Ovary (tissue), 9 donors: ENCODE measurements around the gene GRIN1. TPM values are rescaled to one million over a fixed set of nuclear protein-coding genes. Genes with fewer than 3 reads are reported as not detected.

Source experiments
- DNase-seq, 5 donors: peaks; one replicate each; pipeline ENCODE4 v3.0.0-alpha.2; 2019 to 2020
- H3K27ac ChIP-seq, 2 donors: fragments of 200-600 bp; one replicate each; pipeline versions ENCODE4 v1.5.1 to v1.8.0; 2019 to 2022
- H3K27me3 ChIP-seq: fragments of 200-600 bp; one replicate; pipeline ENCODE4 v1.8.0; 2022
- H3K36me3 ChIP-seq: fragments of 200-600 bp; sonication (generic); one replicate; pipeline ENCODE4 v1.5.1; 2019
- H3K4me1 ChIP-seq: one replicate; pipeline ENCODE4 v1.8.1; 2013; ENCODE audit warnings: mild to moderate bottlenecking, moderate library complexity; ENCODE audit not compliant: insufficient read depth
- H3K4me3 ChIP-seq: fragments of 200-600 bp; sonication (generic); one replicate; pipeline ENCODE4 v1.5.1; 2017
- H3K9me3 ChIP-seq, 2 donors: fragments of 200-600 bp in 1 of 2; sonication (generic) in 1 of 2; one replicate each; pipeline versions ENCODE4 v1.5.1 to v1.8.1; 2013 to 2019; ENCODE audit warnings: mild to moderate bottlenecking in 1 of 2, moderate library complexity in 1 of 2
- EP300 ChIP-seq: sonication (generic); formaldehyde crosslinking; IDR thresholded peaks from one replicate; pipeline ENCODE4 v1.6.1; 2017; ENCODE audit warnings: antibody characterized with exemption
- POLR2A ChIP-seq: fragments of 450-650 bp; IDR thresholded peaks from one replicate; pipeline ENCODE4 v1.6.1; 2017; ENCODE audit warnings: antibody characterized with exemption, mild to moderate bottlenecking, moderate library complexity
- WGBS, 3 donors: extraction: QIAGEN DNeasy Blood & Tissue Kit in 1 of 3; methylation state at CpG; one replicate each; pipeline versions ENCODE4 v1.1.5 to v1.1.7; 2013 to 2017; 5-methylcytosine and 5-hydroxymethylcytosine counted together
- intact Hi-C, 4 donors: fragments of 100-400 bp; cut with DNase I; formaldehyde crosslinking; loops; one replicate each; pipeline versions ENCODE4 v1.11.0 to v1.15.1; 2022 to 2023
- polyA plus RNA-seq, 2 donors: library from polyadenylated mRNA; stranded (reverse); fragments of 200-250 nt in 1 of 2; fragments of 350-450 nt in 1 of 2; fragmentation: Illumina TruSeq in 1 of 2; extraction: RNeasy Lipid Tissue Mini Kit (QIAGEN cat#74804) in 1 of 2; gene quantifications; one replicate each; pipeline ENCODE4 v1.2.3, GENCODE V29; 2013 to 2014
- total RNA-seq, 7 donors: library from RNA; depleted of rRNA in 2 of 7; stranded (reverse); fragments of >200 nt in 2 of 7; fragmentation: NEBNext Ultra II Directional in 3 of 7; extraction: Animal tissue kit (Norgen Biotek cat#: 25700) in 3 of 7; gene quantifications; one replicate each; pipeline versions ENCODE4 v1.1.0 to v1.2.4, GENCODE V29; 2016 to 2023
- TF ChIP-seq, protein P1 (sequence below), 3 donors: fragments of 450-650 bp in 2 of 3; fragments of 200-600 bp in 1 of 3; IDR thresholded peaks; one replicate each; pipeline versions ENCODE4 v1.5.1 to v1.8.0; 2016 to 2022; ENCODE audit warnings: antibody characterized with exemption in 3 of 3, mild to moderate bottlenecking in 1 of 3
- donor health status: DM: no; HTN: no; CAD: no; lungs with moderate emphysema.
- donor health status: DM: no; HTN: no; CAD: no.
- donor health status: Bipolar disorder and iron deficiency.
- donor health status: DM: yes; HTN: yes; CAD: no.
- donor health status: DM: no; HTN: no; CAD: no.
- donor health status: DM: yes; HTN: yes; CAD: no.

Gene GRIN1
- total and polyA plus RNA-seq, 9 donors: 0.15 TPM; not detected in 8

DNA sequence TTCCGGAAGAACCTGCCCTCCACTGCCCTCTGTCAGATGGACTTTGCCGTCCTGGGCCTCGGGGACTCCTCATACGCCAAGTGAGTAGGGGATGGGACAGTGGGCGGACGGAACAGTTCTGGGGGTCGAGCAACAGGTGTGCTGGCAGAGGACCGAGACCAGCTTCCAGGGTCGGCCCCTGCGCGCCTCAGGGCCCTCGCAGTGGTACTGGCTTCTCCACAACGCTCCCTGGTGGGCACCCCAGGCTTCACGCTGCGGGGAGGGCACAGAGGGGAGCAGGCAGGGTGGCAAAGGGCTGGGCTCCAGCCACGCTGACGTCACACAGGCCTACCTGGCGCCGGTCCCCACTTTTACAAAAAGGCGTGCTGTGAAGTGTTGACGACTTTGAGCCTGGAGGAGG is 73.6 kb downstream of the GRIN1 start:
- Histone ChIP-seq H3K27ac (no peak overlapping the region), H3K4me3 (no peak overlapping the region), H3K27me3 (no peaks in the 10 kb centered on the region), H3K9me3 (no peaks in the 10 kb centered on the region), H3K4me1 (no peaks in the 10 kb centered on the region), H3K36me3 (no peaks in the 10 kb centered on the region)
- no peak for DNase-seq
- no peak for TF ChIP-seq POLR2A
- TF ChIP-seq, protein P1, sequence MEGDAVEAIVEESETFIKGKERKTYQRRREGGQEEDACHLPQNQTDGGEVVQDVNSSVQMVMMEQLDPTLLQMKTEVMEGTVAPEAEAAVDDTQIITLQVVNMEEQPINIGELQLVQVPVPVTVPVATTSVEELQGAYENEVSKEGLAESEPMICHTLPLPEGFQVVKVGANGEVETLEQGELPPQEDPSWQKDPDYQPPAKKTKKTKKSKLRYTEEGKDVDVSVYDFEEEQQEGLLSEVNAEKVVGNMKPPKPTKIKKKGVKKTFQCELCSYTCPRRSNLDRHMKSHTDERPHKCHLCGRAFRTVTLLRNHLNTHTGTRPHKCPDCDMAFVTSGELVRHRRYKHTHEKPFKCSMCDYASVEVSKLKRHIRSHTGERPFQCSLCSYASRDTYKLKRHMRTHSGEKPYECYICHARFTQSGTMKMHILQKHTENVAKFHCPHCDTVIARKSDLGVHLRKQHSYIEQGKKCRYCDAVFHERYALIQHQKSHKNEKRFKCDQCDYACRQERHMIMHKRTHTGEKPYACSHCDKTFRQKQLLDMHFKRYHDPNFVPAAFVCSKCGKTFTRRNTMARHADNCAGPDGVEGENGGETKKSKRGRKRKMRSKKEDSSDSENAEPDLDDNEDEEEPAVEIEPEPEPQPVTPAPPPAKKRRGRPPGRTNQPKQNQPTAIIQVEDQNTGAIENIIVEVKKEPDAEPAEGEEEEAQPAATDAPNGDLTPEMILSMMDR (IDR thresholded peaks at IDR 0.05): no peak
- no peak for TF ChIP-seq EP300
- intact Hi-C loops: no loop called here
- 69 to 79% (median 70%) methylated on average over 21 of the region's 21 CpGs for WGBS, 3 donors

- H3K36me3 ChIP-seq: no peaks in the 10 kb centered on the region
- no peak overlapping the region for H3K27ac ChIP-seq
- no peaks in the 10 kb centered on the region for H3K9me3 ChIP-seq
- H3K4me3 ChIP-seq: no peak overlapping the region
- peaks cover 5% of the 10 kb centered on the region for H3K4me1 ChIP-seq
- 83 to 85% (median 84%) methylated on average over 44 to 49 of the region's 49 CpGs for WGBS, 3 donors
- no peaks in the 10 kb centered on the region for H3K27me3 ChIP-seq
- no peak for DNase-seq
- no peak for TF ChIP-seq EP300
- TF ChIP-seq POLR2A: no peak
- intact Hi-C loops: no loop called here
These were observed 74.5 kb downstream of the GRIN1 start for GRCh38 chr9:137213160-137214060.

- 75 to 79% (median 77%) methylated on average over 19 of the region's 19 CpGs for WGBS, 3 donors
- no peaks in the 10 kb centered on the region for H3K9me3 ChIP-seq
- DNase-seq: no peak
- H3K4me3 ChIP-seq: no peak overlapping the region
- intact Hi-C loops: no loop called here
- H3K4me1 ChIP-seq: peaks cover 5% of the 10 kb centered on the region
- no peak overlapping the region for H3K27ac ChIP-seq
- TF ChIP-seq, protein P1 (IDR thresholded peaks at IDR 0.05): no peak
- TF ChIP-seq EP300: no peak
- no peak for TF ChIP-seq POLR2A
- no peaks in the 10 kb centered on the region for H3K36me3 ChIP-seq
- no peaks in the 10 kb centered on the region for H3K27me3 ChIP-seq
These were observed 75.7 kb downstream of the GRIN1 start for GRCh38 chr9:137214620-137215019.

- no peak overlapping the region for H3K4me3 ChIP-seq
- intact Hi-C loops: no loop called here
- no peak overlapping the region for H3K27ac ChIP-seq
- no peaks in the 10 kb centered on the region for H3K9me3 ChIP-seq
- WGBS, 3 donors: 89 to 91% (median 90%) methylated on average over 21 to 22 of the region's 22 CpGs
- H3K4me1 ChIP-seq: peaks cover 5% of the 10 kb centered on the region
- H3K36me3 ChIP-seq: no peaks in the 10 kb centered on the region
- no peaks in the 10 kb centered on the region for H3K27me3 ChIP-seq
- TF ChIP-seq, protein P1 (IDR thresholded peaks at IDR 0.05): no peak
- TF ChIP-seq EP300 (no peak), POLR2A (no peak)
- DNase-seq: no peak
These were observed 76.4 kb downstream of the GRIN1 start for GRCh38 chr9:137215196-137215986.
